Epithelial cell of prostate (primary cell): ENCODE measurements around the gene ANKRD33B.

Source experiments
- DNase-seq: peaks from one replicate; pipeline ENCODE4 v3.0.0-alpha.2; 2011; ENCODE audit warnings: low read depth, low spot score
- H3K27ac ChIP-seq: fragments of 450-650 bp; 2 replicates; pipeline ENCODE4 v1.5.1; 2017; ENCODE audit warnings: mild to moderate bottlenecking

The ANKRD33B gene

DNA sequence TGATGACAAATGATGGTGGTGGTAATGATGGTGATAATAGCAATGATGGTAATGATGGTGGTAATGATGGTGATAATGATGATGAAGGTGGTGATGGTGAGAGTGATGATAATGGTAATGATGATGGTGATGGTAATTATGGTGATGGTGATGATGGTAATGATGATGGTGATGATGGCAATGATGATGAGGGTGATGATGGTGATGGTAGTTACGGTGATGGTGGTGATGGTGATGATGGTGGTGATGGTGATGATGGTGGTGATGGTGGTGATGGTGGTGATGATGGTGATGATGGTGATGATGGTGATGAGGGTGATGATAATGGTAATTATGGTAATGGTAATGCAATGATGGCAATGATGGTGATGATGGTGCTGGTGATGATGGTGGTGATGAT is 106.1 kb downstream of the ANKRD33B start:
- no peak for DNase-seq
- H3K27ac ChIP-seq, result no peak overlapping the region

DNA sequence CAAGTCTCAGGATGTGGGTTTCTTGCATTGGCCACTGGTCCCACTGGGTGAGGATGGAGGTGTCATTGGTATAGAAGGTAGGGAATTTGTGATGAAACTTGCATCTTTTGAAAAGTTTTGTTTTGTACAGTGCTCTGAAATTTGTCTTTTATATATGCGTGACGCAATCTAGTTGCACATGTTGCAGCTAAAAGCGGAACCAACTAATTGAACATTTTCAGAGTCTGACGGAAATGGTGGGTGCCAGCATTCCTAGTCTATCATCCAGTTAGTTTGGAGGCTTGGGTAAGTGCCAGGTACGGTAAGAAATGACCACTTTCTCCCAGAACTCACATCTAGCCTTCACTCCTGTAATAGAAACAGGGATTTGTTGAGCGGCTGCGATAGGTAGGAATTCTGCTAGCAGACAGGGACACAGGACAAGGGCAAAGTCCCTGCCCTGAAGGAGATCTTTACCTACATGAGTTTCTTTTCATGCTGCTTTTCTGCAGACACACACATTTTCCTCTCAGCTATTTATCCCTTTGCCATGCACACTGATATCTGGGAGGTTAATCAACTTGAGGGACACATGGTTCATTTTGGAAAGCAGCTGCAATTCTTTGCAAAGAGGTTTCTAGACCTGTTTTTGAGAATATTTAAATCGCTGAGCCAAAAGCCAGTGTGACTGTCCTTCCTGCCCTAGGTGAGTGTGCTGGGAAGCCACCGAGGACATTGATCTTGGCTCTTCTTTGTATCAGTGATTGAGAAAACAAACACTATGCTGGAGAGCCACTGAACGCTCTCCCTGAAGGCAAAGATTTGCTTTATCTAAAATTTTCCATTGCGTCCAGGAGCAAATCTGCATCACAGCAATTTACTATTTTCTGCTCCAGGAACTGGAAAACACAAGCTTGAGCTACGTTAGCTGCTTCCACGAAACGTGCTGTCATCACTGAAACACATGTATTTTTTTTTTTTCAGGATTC is 107.5 kb downstream of the ANKRD33B start:
- no peak for DNase-seq
- no peak overlapping the region for H3K27ac ChIP-seq

GRCh38 chr5:10672146-10673016 is 108.5 kb downstream of the ANKRD33B start:
- no peak for DNase-seq
- no peak overlapping the region for H3K27ac ChIP-seq

DNA sequence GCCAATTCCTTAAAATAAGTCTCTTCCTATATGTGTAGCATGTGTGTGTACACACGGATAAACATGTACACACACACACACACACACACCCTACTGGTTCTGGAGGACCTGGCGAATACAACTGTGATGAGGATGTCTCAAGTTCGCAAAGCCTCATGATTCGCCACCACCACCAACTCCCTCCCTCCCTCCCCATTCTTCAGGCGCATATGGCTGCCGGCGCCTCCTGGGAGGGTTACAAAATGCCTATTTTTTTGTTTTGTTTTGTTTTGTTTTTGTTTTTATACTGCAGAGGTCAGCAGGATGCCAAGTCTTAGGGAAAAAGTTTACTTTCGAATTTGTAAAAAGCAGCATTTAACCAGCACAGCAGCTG is 109.1 kb downstream of the ANKRD33B start:
- H3K27ac ChIP-seq, result no peak overlapping the region
- DNase-seq, result no peak

GRCh38 chr5:10673407-10673806 is 109.5 kb downstream of the ANKRD33B start:
- DNase-seq, result no peak
- H3K27ac ChIP-seq, result no peak overlapping the region

- no peak for DNase-seq
- no peak overlapping the region for H3K27ac ChIP-seq
Measured at GRCh38 chr5:10674096-10674495, 110.2 kb downstream of the ANKRD33B start.

GRCh38 chr5:10674582-10674981 is 110.7 kb downstream of the ANKRD33B start:
- DNase-seq, result no peak
- no peak overlapping the region for H3K27ac ChIP-seq

- DNase-seq, result no peak
- H3K27ac ChIP-seq, result no peak overlapping the region
Measured at GRCh38 chr5:10675177-10675700, 111.4 kb downstream of the ANKRD33B start.

GRCh38 chr5:10676224-10676623 is 112.4 kb downstream of the ANKRD33B start:
- no peak for DNase-seq
- no peak overlapping the region for H3K27ac ChIP-seq

- H3K27ac ChIP-seq, result no peak overlapping the region
- no peak for DNase-seq
Measured at GRCh38 chr5:10676946-10677345, 113.1 kb downstream of the ANKRD33B start.

- DNase-seq, result no peak
- no peak overlapping the region for H3K27ac ChIP-seq
Measured at GRCh38 chr5:10677533-10677932, 113.7 kb downstream of the ANKRD33B start.

DNA sequence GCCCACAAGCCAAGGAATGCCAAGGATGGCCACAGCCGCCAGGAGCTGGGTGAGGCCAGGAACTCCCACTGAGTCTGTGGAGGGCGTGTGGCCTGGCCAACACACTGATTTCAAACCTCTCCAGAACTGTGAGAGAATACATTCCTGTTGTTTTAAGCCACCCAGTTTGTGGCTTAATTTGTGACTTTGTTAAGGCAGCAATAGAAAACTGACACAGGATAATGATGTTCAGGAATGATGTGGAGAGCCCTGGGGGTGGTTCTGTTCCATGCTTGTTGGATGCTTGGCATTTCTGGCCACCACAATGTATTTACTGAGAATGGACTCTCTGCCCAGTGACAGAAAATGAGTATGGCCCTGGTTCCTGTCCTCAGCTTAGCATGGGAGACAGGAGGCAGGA is 114.4 kb downstream of the ANKRD33B start:
- no peak overlapping the region for H3K27ac ChIP-seq
- no peak for DNase-seq

- DNase-seq, result no peak
- H3K27ac ChIP-seq, result no peak overlapping the region
Measured at GRCh38 chr5:10679336-10679988, 115.6 kb downstream of the ANKRD33B start.

DNA sequence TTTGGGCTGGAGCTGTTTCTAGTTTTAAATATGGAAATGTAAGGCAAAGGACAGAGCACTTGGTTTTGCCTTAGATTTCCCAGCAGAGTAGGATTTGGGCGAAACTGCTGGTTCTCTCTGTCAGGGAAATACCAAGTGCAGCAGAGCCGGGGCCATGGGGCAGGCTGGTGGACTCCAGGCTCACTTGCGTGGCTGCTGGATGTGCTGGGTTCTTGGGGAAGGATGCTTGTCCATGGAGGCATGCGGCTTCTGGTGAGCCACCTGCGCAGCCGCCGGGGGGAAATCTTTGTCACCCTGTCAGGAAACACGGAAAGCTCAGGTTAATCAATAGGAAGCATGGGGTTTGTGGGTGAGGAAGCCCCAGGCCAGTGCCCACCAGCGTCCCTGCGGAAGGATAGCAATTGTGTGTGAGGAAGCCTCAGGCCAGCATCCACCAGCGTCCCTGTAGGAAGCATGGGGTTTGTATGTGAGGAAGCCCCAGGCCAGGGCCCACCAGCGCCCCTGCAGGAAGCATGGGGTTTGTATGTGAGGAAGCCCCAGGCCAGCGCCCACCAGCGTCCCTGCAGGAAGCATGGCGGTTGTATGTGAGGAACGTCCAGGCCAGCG is 117.1 kb downstream of the ANKRD33B start:
- DNase-seq, result no peak
- H3K27ac ChIP-seq, result no peak overlapping the region

DNA sequence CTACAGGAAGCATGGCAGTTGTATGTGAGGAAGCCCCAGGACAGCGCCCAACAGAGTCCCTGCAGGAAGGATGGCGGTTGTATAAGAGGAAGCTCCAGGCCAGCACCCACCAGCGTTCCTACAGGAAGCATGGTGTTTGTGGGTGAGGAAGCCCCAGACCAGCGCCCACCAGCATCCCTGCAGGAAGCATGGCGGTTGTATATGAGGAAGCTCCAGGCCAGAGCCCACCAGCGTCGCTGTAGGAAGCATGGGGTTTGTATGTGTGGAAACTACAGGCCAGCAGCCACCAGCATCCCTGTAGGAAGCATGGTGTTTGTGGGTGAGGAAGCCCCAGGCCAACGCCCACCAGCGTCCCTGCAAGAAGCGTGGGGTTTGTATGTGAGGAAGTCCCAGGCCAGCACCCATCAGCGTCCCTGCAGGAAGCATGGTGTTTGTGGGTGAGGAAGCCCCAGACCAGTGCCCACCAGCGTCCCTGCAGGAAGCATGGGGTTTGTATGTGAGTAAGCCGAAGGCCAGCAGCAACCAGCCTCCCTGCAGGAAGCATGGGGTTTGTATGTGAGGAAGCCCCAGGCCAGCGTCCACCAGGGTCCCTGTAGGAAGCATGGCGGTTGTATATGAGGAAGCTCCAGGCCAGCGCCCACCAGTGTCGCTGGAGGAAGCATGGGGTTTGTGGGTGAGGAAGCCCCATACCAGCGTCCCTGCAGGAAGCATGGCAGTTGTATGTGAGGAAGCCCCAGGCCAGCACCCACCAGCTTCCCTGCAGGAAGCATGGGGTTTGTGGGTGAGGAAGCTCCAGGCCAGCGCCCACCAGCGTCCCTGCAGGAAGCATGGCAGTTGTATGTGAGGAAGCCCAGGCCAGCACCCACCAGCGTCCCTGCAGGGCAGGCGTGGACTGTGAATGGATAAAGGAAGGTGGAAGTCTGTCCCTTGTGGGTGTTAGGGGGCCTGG is 118.1 kb downstream of the ANKRD33B start:
- no peak overlapping the region for H3K27ac ChIP-seq
- DNase-seq, result no peak

- DNase-seq, result no peak
- H3K27ac ChIP-seq, result no peak overlapping the region
Measured at GRCh38 chr5:10682801-10683525, 119.1 kb downstream of the ANKRD33B start.

GRCh38 chr5:10684303-10685086 is 120.6 kb downstream of the ANKRD33B start:
- no peak overlapping the region for H3K27ac ChIP-seq
- no peak for DNase-seq
